HG03521 (cell line): Measurements from ENCODE around the gene MBD4.
A peak's percentile ranks its signal among the peaks of the same experiment; 100 is the strongest.
"Not testable (repeated sequence)": the region's sequence is repeated elsewhere in the genome, so short reads cannot be mapped to it uniquely, and the experiment has no call there.

Source experiments
- ATAC-seq: cut with Tn5 transposase; IDR thresholded peaks from one replicate; pipeline ENCODE4 v1.9.1; 2021; ENCODE audit warnings: mild to moderate bottlenecking, moderate library complexity; ENCODE audit not compliant: unreplicated experiment

Gene MBD4

DNA sequence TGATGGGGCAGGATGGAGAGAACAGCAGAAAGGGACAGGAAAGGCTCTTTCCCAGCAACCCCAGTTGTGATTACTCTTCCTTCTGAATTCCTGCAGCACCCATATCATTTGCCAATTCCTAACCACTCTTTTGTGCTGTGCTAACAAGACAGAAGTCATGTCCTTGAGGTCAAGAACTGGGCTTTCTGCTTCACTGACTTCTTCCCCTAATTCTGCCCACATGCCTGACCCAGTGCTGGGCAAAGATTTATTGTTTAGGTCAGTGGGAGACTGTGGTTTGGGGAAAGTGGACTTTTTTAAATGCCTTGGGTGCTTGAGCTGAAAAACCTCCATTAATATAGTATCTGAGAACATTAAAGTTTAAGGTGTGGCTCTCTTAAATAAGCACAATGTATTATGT, 7.1 kb downstream of the MBD4 start:
- ATAC-seq: no peak

DNA sequence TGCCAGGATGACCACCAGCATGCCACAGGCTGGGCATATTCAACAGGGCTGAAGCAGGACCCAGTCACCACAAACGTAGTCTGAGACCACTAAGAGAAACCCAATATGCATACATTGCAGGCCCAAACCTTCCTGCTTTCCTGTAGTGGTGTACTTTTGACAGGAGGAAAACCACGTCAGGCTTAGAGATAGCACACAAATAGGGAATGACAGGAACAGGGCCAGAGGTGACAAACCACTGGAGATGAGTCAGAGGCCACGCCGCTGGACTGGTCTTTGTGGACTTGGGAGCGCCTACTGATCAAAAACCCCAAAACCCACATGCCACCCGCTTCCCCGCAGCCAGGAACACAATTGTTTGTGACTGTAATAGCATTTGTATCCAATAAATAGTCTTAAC, 7.7 kb downstream of the MBD4 start:
- no peak for ATAC-seq

GRCh38 chr3:129429602-129430001, 10.1 kb downstream of the MBD4 start:
- ATAC-seq: no peak

- ATAC-seq: no peak
Observed at GRCh38 chr3:129429080-129429451, 10.7 kb downstream of the MBD4 start.

GRCh38 chr3:129428376-129429079, 11.2 kb downstream of the MBD4 start, which contains the start of gene EFCAB12:
EFCAB12 (minus strand) TSS chr3:129428636; CDS start chr3:129428488, 148 bp downstream.
- ATAC-seq: peak; percentile 92

DNA sequence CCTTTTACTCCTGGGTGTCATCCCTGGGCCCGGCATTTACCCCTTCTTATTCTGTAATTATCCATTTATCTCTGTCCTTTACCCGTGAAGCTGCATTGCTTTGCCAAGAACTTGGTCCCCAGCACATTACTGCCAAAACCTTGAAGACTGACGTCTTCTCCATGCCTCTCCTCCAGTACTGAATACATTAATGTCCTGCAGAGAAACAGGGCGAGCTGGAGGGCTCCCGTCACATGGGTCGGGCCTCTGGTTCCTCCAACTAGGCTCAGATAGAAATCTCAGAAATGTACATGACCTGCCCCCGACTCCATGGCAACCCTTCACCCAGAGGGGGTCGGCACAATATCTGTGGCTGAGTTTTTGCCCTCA, 11.8 kb downstream of the MBD4 start:
- no peak for ATAC-seq

DNA sequence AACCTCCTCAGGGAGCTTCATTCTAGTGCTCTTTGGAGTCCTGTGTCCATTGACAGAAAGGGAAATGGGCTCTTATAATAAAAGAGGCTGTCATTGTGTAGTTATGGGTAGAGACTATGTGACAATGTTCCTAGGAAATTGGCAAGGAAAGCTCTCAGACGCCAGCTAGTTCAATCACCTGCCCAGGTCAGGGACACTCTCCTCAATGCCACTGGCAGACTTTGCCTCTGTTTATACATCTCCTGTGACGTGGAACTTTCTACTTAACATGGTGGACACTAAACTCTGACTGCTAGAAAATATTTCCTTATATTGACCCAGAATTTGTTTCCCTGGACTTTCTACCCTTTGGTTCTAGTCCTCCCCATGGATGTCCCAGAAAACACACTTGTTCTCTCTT, 14.1 kb downstream of the MBD4 start:
- no peak for ATAC-seq

DNA sequence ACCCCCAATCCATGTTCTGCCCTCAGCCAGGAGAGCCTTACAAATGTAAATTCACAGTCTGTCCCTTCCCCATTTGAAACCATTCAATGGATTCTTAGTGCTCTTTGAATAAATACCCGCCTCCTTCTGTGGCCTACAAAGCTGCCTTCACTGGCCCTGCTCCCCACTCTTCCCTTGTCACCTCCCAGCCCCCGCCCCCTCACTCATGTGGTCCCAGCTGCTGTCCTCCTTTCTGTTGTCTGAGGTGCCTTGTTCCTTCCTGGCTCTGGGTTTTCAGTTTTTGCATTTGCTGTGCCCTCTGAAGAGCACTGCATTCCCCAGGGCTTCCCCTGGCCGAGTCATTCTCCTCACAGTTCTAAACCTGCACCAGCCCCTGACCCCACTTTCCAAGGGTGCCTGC, 14.5 kb downstream of the MBD4 start:
- no peak for ATAC-seq

GRCh38 chr3:129424185-129424841, 15.4 kb downstream of the MBD4 start:
- peak; percentile 57 for ATAC-seq

DNA sequence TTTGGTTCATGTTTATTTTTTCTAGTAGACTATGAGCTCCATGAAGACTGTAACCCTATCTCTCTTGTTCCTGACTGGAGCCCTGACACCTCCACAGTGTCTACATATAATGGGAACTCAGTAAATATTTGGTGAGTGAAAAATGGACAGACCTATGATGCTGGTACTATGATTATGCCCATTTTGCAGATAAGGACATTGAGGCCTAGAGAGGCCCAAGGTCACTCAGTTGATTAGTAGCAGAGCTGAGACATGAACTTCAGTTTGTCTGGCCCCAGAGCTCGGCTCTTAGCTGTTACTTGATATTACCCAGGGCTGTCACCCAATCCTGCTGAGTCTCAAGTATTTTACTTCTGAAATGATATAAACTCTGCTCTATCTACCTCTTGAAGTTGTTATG, 16.9 kb downstream of the MBD4 start:
- no peak for ATAC-seq

DNA sequence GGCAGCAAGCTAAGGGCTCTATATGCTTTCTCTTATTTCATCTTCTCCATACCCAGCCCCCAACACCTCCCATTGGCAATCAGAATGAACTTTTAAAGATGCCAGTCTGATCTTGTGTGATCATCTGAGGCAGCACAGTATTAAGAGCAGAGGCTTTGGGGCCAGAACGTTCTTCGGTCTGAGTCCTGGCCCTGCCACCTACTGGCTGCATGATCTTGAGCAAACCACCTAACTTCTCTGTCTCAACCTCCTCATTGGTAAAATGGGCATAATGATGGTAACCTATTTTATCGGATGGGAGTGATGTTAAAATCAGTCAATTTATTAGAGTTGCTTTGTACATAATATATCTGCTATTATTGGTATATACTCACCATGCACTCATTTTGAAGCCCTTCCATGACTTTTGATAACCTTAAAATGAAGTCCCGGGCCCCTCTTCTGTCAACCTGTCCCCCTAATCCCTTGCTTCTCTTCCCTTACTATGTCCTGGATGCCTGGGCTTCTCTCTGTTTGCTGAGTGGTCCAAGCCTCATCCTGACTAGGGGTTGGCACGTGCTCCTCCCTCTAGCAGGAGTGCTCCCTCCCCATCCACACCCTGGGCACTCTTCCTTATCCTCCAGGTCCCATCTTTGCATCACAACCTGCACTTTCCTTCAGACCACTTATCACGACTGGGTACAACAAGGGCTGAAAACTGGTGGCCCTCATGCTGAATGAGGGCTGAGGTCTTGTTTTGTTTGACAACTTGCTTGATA, 17.6 kb downstream of the MBD4 start:
- no peak for ATAC-seq

GRCh38 chr3:129421236-129421883, 18.4 kb downstream of the MBD4 start:
- no peak for ATAC-seq

DNA sequence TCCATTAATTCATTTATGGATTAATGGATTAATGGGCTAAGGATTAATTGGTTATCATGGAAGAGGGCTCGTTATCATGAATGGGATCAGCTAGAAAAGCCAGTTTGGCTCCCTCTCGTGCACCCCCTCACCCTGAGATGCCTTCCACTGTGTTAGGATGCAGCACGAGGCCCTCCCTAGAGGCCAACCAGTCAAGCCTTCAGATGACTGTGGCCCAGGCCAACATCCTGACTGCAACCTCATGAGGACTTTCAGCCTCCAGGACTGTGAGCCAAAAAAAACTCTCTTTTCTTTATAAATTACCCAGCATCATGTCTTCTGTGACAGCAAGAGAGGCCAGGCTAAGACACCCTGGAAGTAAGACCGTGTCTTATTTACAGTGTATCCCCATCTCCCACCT, 20.3 kb downstream of the MBD4 start:
- no peak for ATAC-seq

DNA sequence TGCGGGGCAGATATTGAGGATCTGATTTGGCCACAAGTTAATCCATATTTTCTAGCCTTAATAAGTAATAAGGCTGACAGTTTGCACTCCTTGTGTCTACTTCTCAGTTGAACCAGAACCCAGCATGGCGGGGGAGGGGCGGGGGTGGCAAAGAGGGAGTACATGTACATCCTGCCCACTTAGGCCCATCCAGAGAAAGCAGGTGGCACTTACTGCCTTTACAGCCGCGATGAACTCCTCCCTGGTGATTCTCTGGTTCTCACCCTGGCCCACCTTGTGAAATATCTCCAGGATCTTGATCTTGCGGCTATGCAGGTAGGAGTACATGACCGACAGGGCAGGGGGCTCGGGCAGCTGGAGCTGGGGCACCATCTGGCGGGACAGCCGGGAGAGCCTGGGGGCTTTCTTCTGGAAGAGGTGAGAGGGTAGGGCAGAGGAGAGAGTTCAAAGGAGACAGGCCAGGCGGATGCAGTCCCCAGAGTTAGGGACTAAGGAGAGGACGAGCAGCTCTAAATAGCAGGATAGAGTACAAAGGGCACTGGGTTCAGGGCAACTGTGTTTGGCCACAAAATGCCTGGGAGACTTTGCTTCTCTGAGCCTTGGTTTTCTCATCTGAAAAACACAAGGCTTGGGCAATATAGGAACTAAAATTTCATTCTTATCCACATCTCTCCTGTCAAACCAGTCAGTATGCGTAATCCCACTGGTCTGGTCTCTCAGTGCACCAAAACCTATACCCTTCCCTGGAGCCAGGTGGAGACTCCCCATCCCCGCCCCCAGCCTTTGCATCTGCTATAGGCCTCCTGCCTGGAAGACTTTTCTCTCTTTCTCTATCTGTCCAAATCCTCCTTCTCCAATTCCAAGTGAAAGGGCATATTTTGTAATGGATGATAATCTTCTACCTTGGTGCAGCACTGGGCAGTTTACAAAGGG, 21.4 kb downstream of the MBD4 start:
- ATAC-seq: no peak

DNA sequence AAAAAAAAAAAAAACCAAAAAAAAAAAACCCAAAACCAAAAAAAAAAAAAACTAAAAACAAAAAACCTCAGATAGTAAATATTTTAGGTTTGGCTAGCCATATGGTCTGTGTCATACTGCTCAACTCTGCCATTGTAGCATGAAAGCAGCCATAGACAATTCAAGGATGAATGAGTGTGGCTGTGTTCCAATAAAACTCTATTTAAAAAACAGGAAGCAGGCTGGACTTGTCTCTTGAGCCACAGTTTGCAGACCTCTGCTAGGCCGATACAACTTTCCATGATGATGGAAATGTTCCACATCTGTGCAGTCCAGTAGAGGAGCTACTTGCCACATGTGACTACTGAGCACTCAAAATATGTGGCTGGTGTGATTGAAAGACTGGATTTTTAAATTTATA, 22.4 kb downstream of the MBD4 start:
- no peak for ATAC-seq

GRCh38 chr3:129416415-129416814, 23.3 kb downstream of the MBD4 start:
- no peak for ATAC-seq

- ATAC-seq: no peak
Observed at GRCh38 chr3:129415830-129416229, 23.9 kb downstream of the MBD4 start.

GRCh38 chr3:129415378-129415777, 24.4 kb downstream of the MBD4 start:
- no peak for ATAC-seq

- ATAC-seq: peak; percentile 61
Observed at GRCh38 chr3:129413687-129414506, 25.9 kb downstream of the MBD4 start.

DNA sequence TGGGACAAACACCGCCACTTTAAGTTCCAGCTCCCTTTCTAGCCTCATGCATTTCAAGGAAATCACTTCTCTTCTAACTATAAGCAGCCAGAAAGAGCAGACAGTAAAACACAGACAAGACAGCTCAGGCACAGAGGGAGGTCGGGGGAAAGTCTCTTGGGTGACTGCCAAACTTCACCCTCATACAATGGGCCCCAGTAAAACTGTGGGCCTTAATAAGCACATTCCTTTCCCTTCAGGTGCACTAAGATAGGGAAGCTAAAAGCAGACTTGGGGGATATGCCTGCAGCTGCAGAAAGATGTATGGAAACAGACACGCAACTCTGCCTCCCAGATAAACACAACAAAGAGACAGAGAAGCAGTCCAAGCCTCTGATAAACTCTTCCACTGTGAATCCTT, 26.5 kb downstream of the MBD4 start:
- ATAC-seq: not testable (repeated sequence)
